GM12892 (cell line): Measurements from ENCODE around the gene HEPN1.

Experiments used
- POLR2A ChIP-seq: IDR thresholded peaks from 2 replicates; pipeline ENCODE4 v1.6.1; 2011; ENCODE audit warnings: low read depth, low read length, control low read depth
- POLR2AphosphoS5 ChIP-seq: IDR thresholded peaks from 2 replicates; pipeline ENCODE4 v1.6.1; 2011; ENCODE audit warnings: low read depth, low read length, control low read depth

GRCh38 chr11:124886476-124886875 lies 32.6 kb upstream of the HEPN1 start:
- TF ChIP-seq POLR2A (no peak), POLR2AphosphoS5 (no peak)
